GM12878 (cell line): ENCODE data around the gene OOSP3. TPM values are rescaled to one million over a fixed set of nuclear protein-coding genes. Genes with fewer than 3 reads are reported as not detected.

Experiments used
- ATAC-seq: fragments of 200-7000 bp; cut with Tn5 transposase; 3 replicates; pipeline ENCODE4 v1.9.1; 2020; ENCODE audit warnings: mild to moderate bottlenecking, moderate library complexity
- BruUV-seq: library from RNA; stranded (reverse); fragments of 400-500 nt; replicated peaks from 2 replicates; lab custom pipeline; 2021; lab: Mats Ljungman, UMichigan
- CTCF ChIA-PET: fragments of 300-600 bp; sonication (Branson Sonifier 250); formaldehyde crosslinking; extraction: SDS; loops from one replicate; lab custom pipeline; 2021; ENCODE audit warnings: inconsistent platforms; lab: Yijun Ruan, JAX
- POLR2A ChIA-PET: fragments of 350-600 bp; formaldehyde crosslinking; extraction: SDS; loops from one replicate; lab custom pipeline; 2021; ENCODE audit warnings: inconsistent platforms; lab: Charles Lee
- RAD21 ChIA-PET: fragments of 300-600 bp; sonication (Branson Sonifier 250); formaldehyde crosslinking; loops from one replicate; lab custom pipeline; 2023; ENCODE audit warnings: antibody characterized with exemption; ENCODE audit not compliant: unreplicated experiment; lab: Charles Lee
- SMC1A ChIA-PET: fragments of 300-600 bp; sonication (Branson Sonifier 250); formaldehyde crosslinking; loops from one replicate; lab custom pipeline; 2023; ENCODE audit not compliant: unreplicated experiment, uncharacterized antibody; lab: Charles Lee
- DNase-seq: peaks from one replicate; pipeline ENCODE4 v3.0.0-alpha.2; 2011; ENCODE audit warnings: low read depth, low spot score
- FAIRE-seq: peaks from 3 replicates; lab custom pipeline; 2011; peaks lifted over from hg19 to GRCh38; lab: Jason Lieb, UNC
- H2AFZ ChIP-seq: 2 replicates; pipeline ENCODE4 v1.6.0; 2011; ENCODE audit warnings: low read depth, low read length, control low read depth; ENCODE audit not compliant: control insufficient read depth
- H3K27ac ChIP-seq: 2 replicates; pipeline ENCODE4 v1.5.1; 2011; ENCODE audit warnings: control low read depth; ENCODE audit not compliant: control insufficient read depth, insufficient read depth
- H3K27me3 ChIP-seq, 2 experiments: replicated peaks in 1 of 2; 2 replicates each; pipeline versions ENCODE4 v1.6.0 to v1.6.1; 2011; ENCODE audit warnings: low read length in 1 of 2; ENCODE audit not compliant: control insufficient read depth in 2 of 2, insufficient read depth in 2 of 2
- H3K36me3 ChIP-seq, 2 experiments: 2 replicates each; pipeline ENCODE4 v1.5.1; 2011; ENCODE audit warnings: low read length in 1 of 2; ENCODE audit not compliant: control insufficient read depth in 2 of 2, insufficient read depth in 2 of 2
- H3K4me1 ChIP-seq: 2 replicates; pipeline ENCODE4 v1.6.1; 2011; ENCODE audit warnings: mild to moderate bottlenecking, low read length, moderate library complexity, mixed read lengths; ENCODE audit not compliant: control insufficient read depth, insufficient read depth
- H3K4me2 ChIP-seq: 2 replicates; pipeline ENCODE4 v1.6.0; 2011; ENCODE audit warnings: control low read depth; ENCODE audit not compliant: control insufficient read depth, insufficient read depth
- H3K4me3 ChIP-seq: fragments of 200-600 bp; sonication (generic); 2 replicates; pipeline ENCODE4 v1.5.1; 2016
- H3K79me2 ChIP-seq: 2 replicates; pipeline ENCODE4 v1.6.0; 2011; ENCODE audit warnings: low read length; ENCODE audit not compliant: control insufficient read depth, insufficient read depth
- H3K9ac ChIP-seq: 2 replicates; pipeline ENCODE4 v1.8.0; 2011; ENCODE audit warnings: low read length, control low read depth, mixed read lengths; ENCODE audit not compliant: control insufficient read depth, insufficient read depth
- H3K9me3 ChIP-seq: replicated peaks from 3 replicates; pipeline ENCODE4 v1.5.1; 2011; ENCODE audit warnings: mild to moderate bottlenecking, low read length; ENCODE audit not compliant: control insufficient read depth, insufficient read depth
- H4K20me1 ChIP-seq: 2 replicates; pipeline ENCODE4 v1.6.0; 2011; ENCODE audit not compliant: control insufficient read depth, insufficient read depth
- BACH1 ChIP-seq: fragments of 450-650 bp; IDR thresholded peaks from 2 replicates; pipeline ENCODE4 v1.6.1; 2017; ENCODE audit warnings: mild to moderate bottlenecking, borderline replicate concordance
- BHLHE40 ChIP-seq, 2 experiments: fragments of 450-650 bp in 1 of 2; IDR thresholded peaks; 2 replicates each; pipeline ENCODE4 v1.6.1; 2011 to 2017; ENCODE audit warnings: low read depth in 2 of 2, borderline replicate concordance in 1 of 2, improper control_type of control experiment in 1 of 2, low read length in 1 of 2, mild to moderate bottlenecking in 1 of 2
- CBX3 ChIP-seq: fragments of 200-600 bp; sonication (generic); IDR thresholded peaks from 2 replicates; pipeline ENCODE4 v1.6.1; 2016; ENCODE audit warnings: low read depth, borderline replicate concordance
- MTA3 ChIP-seq: IDR thresholded peaks from 2 replicates; pipeline ENCODE4 v1.6.1; 2012; ENCODE audit warnings: low read length, inconsistent platforms, borderline replicate concordance
- PKNOX1 ChIP-seq: fragments of 450-650 bp; IDR thresholded peaks from 2 replicates; pipeline ENCODE4 v1.6.1; 2016; ENCODE audit warnings: mild to moderate bottlenecking
- SMARCA5 ChIP-seq: fragments of 450-650 bp; IDR thresholded peaks from 2 replicates; pipeline ENCODE4 v1.6.1; 2017; ENCODE audit warnings: mild to moderate bottlenecking
- USF2 ChIP-seq: IDR thresholded peaks from 2 replicates; pipeline ENCODE4 v1.6.1; 2011; ENCODE audit warnings: low read depth, low read length, improper control_type of control experiment, borderline replicate concordance
- YY1 ChIP-seq: IDR thresholded peaks from 2 replicates; pipeline ENCODE4 v1.6.1; 2011; ENCODE audit warnings: low read depth, mild to moderate bottlenecking, low read length
- ZNF384 ChIP-seq: IDR thresholded peaks from 2 replicates; pipeline ENCODE4 v1.6.1; 2012; ENCODE audit warnings: low read depth, mild to moderate bottlenecking, low read length, improper control_type of control experiment, borderline replicate concordance
- WGBS: methylation state at CpG from one replicate; pipeline ENCODE4 v1.1.6; 2016; ENCODE audit warnings: low lambda C conversion rate; ENCODE audit not compliant: insufficient replicate concordance, insufficient coverage; ENCODE audit errors: missing lambda C conversion rate; 5-methylcytosine and 5-hydroxymethylcytosine counted together
- in situ Hi-C: fragments of 300-500 bp; cut with MboI; formaldehyde crosslinking; loops from 9 replicates; pipeline ENCODE4 v1.14.3; 2018; ENCODE audit warnings: mixed read lengths
- intact Hi-C: fragments of 100-400 bp; cut with micrococcal nuclease; formaldehyde crosslinking; loops from one replicate; pipeline ENCODE4 v1.14.2; 2022; ENCODE audit not compliant: unreplicated experiment
- polyA plus RNA-seq, 11 experiments: library from polyadenylated mRNA; depleted of rRNA in 4 of 11; unstranded in 6 of 11; stranded (reverse) in 5 of 11; fragments of >200 nt; fragmentation: Nextera tagmentation in 4 of 11; fragmentation: Illumina TruSeq in 1 of 11; extraction: Ambion mirVana in 4 of 11; extraction: Trizol in 1 of 11; gene quantifications; 1 replicate in 1 of 11; 2 replicates in 10 of 11; pipeline versions ENCODE4 v1.2.1 to v1.2.3, GENCODE V29; 2011 to 2016; ENCODE audit warnings: inconsistent platforms in 2 of 11, missing spikeins in 2 of 11, low read depth in 1 of 11
- total RNA-seq, 4 experiments: library from RNA; depleted of rRNA in 3 of 4; stranded (reverse); fragments of >200 nt in 3 of 4; fragmentation: Illumina TruSeq in 1 of 4; extraction: Trizol in 1 of 4; gene quantifications; 2 replicates each; pipeline versions ENCODE4 v1.2.1 to v1.2.3, GENCODE V29; 2013 to 2021
- TF ChIP-seq, protein P1 (sequence below): IDR thresholded peaks from 2 replicates; pipeline ENCODE4 v1.6.1; 2012; ENCODE audit warnings: improper control_type of control experiment, low read depth, low read length; ENCODE audit not compliant: insufficient replicate concordance
- TF ChIP-seq, protein P2 (sequence below): fragments of 450-650 bp; IDR thresholded peaks from 2 replicates; pipeline ENCODE4 v1.6.1; 2017; ENCODE audit warnings: mild to moderate bottlenecking, moderate library complexity

OOSP3 gene
- total and polyA plus RNA-seq, 10 of the 15 experiments (the other 5 are each of a cell fraction or from before 2014, with no cell fraction given): 0.07 TPM; not detected in 9

GRCh38 chr11:59941091-59941490 lies 62.5 kb downstream of the OOSP3 start:
- no peak for TF ChIP-seq MTA3
- TF ChIP-seq PKNOX1: no peak
- no peak for TF ChIP-seq CBX3
- no peak for TF ChIP-seq BACH1
- no peak for TF ChIP-seq BHLHE40 (IDR thresholded peaks at IDR 0.05; ENCODE audit: borderline replicate concordance in 1 of 2, low read depth in 2 of 2, low read length in 1 of 2)
- TF ChIP-seq YY1: no peak
- TF ChIP-seq, protein P1, sequence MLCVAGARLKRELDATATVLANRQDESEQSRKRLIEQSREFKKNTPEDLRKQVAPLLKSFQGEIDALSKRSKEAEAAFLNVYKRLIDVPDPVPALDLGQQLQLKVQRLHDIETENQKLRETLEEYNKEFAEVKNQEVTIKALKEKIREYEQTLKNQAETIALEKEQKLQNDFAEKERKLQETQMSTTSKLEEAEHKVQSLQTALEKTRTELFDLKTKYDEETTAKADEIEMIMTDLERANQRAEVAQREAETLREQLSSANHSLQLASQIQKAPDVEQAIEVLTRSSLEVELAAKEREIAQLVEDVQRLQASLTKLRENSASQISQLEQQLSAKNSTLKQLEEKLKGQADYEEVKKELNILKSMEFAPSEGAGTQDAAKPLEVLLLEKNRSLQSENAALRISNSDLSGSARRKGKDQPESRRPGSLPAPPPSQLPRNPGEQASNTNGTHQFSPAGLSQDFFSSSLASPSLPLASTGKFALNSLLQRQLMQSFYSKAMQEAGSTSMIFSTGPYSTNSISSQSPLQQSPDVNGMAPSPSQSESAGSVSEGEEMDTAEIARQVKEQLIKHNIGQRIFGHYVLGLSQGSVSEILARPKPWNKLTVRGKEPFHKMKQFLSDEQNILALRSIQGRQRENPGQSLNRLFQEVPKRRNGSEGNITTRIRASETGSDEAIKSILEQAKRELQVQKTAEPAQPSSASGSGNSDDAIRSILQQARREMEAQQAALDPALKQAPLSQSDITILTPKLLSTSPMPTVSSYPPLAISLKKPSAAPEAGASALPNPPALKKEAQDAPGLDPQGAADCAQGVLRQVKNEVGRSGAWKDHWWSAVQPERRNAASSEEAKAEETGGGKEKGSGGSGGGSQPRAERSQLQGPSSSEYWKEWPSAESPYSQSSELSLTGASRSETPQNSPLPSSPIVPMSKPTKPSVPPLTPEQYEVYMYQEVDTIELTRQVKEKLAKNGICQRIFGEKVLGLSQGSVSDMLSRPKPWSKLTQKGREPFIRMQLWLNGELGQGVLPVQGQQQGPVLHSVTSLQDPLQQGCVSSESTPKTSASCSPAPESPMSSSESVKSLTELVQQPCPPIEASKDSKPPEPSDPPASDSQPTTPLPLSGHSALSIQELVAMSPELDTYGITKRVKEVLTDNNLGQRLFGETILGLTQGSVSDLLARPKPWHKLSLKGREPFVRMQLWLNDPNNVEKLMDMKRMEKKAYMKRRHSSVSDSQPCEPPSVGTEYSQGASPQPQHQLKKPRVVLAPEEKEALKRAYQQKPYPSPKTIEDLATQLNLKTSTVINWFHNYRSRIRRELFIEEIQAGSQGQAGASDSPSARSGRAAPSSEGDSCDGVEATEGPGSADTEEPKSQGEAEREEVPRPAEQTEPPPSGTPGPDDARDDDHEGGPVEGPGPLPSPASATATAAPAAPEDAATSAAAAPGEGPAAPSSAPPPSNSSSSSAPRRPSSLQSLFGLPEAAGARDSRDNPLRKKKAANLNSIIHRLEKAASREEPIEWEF: no peak
- no peak for TF ChIP-seq ZNF384
- no peak for TF ChIP-seq USF2
- TF ChIP-seq, protein P2, sequence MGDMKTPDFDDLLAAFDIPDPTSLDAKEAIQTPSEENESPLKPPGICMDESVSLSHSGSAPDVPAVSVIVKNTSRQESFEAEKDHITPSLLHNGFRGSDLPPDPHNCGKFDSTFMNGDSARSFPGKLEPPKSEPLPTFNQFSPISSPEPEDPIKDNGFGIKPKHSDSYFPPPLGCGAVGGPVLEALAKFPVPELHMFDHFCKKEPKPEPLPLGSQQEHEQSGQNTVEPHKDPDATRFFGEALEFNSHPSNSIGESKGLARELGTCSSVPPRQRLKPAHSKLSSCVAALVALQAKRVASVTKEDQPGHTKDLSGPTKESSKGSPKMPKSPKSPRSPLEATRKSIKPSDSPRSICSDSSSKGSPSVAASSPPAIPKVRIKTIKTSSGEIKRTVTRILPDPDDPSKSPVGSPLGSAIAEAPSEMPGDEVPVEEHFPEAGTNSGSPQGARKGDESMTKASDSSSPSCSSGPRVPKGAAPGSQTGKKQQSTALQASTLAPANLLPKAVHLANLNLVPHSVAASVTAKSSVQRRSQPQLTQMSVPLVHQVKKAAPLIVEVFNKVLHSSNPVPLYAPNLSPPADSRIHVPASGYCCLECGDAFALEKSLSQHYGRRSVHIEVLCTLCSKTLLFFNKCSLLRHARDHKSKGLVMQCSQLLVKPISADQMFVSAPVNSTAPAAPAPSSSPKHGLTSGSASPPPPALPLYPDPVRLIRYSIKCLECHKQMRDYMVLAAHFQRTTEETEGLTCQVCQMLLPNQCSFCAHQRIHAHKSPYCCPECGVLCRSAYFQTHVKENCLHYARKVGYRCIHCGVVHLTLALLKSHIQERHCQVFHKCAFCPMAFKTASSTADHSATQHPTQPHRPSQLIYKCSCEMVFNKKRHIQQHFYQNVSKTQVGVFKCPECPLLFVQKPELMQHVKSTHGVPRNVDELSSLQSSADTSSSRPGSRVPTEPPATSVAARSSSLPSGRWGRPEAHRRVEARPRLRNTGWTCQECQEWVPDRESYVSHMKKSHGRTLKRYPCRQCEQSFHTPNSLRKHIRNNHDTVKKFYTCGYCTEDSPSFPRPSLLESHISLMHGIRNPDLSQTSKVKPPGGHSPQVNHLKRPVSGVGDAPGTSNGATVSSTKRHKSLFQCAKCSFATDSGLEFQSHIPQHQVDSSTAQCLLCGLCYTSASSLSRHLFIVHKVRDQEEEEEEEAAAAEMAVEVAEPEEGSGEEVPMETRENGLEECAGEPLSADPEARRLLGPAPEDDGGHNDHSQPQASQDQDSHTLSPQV: no peak
- TF ChIP-seq SMARCA5: no peak
- WGBS: 53% methylated on average over 4 of the region's 4 CpGs
- ATAC-seq (no peak), FAIRE-seq (no peak), DNase-seq (no peak)
- Histone ChIP-seq H3K4me1 (no peaks in the 10 kb centered on the region), H3K27ac (no peak overlapping the region), H3K27me3 (no peaks in the 10 kb centered on the region), H3K36me3 (no peaks in the 10 kb centered on the region), H3K4me3 (no peak overlapping the region), H3K4me2 (no peak overlapping the region), H4K20me1 (no peaks in the 10 kb centered on the region), H3K9me3 (no peaks in the 10 kb centered on the region), H3K9ac (no peak overlapping the region), H2AFZ (no peak overlapping the region), H3K79me2 (no peaks in the 10 kb centered on the region)
- CTCF ChIA-PET: no interaction called here
- intact Hi-C loops: no loop called here
- POLR2A ChIA-PET: no interaction called here
- no TSS peak for BruUV-seq
- in situ Hi-C loops: no loop called here
- SMC1A ChIA-PET: no interaction called here
- RAD21 ChIA-PET: no interaction called here
